Small intestine (tissue), 7 donors: Measurements from ENCODE around the gene GNAT2. TPM values are rescaled to one million over a fixed set of nuclear protein-coding genes. Genes with fewer than 3 reads are reported as not detected.

ENCODE experiments used
- DNase-seq, 2 donors: peaks; one replicate each; pipeline versions ENCODE4 v3.0.0 to v3.0.0-alpha.2; 2013
- FAIRE-seq: peaks from 2 replicates; lab custom pipeline; 2012; peaks lifted over from hg19 to GRCh38; lab: Jason Lieb, UNC
- H3K27ac ChIP-seq, 3 donors: one replicate each; pipeline ENCODE4 v1.5.1; 2013; ENCODE audit warnings: low read length in 2 of 3, mild to moderate bottlenecking in 2 of 3, control low read depth in 1 of 3, inconsistent platforms in 1 of 3, low read depth in 1 of 3, moderate library complexity in 1 of 3
- H3K27me3 ChIP-seq, 3 donors: one replicate each; pipeline ENCODE4 v1.6.1; 2013; ENCODE audit warnings: low read length in 3 of 3, inconsistent platforms in 1 of 3; ENCODE audit not compliant: control insufficient read depth in 3 of 3, insufficient read depth in 3 of 3
- H3K36me3 ChIP-seq, 3 donors: one replicate each; pipeline ENCODE4 v1.6.1; 2013; ENCODE audit warnings: low read length in 3 of 3, inconsistent platforms in 1 of 3, low read depth in 1 of 3, mild to moderate bottlenecking in 1 of 3, moderate library complexity in 1 of 3; ENCODE audit not compliant: control insufficient read depth in 3 of 3, insufficient read depth in 2 of 3
- H3K4me1 ChIP-seq, 3 donors: one replicate each; pipeline ENCODE4 v1.6.1; 2013; ENCODE audit warnings: low read length in 2 of 3, inconsistent platforms in 1 of 3, low read depth in 1 of 3, mild to moderate bottlenecking in 1 of 3, moderate library complexity in 1 of 3; ENCODE audit not compliant: control insufficient read depth in 3 of 3, insufficient read depth in 2 of 3
- H3K4me3 ChIP-seq, 3 donors: one replicate each; pipeline ENCODE4 v1.5.1; 2013; ENCODE audit warnings: low read length in 3 of 3, control low read depth in 1 of 3, inconsistent platforms in 1 of 3, low read depth in 1 of 3, mild to moderate bottlenecking in 1 of 3, moderate library complexity in 1 of 3
- H3K9me3 ChIP-seq, 2 donors: one replicate each; pipeline ENCODE4 v1.6.1; 2013; ENCODE audit warnings: low read depth in 1 of 2, low read length in 1 of 2; ENCODE audit not compliant: control insufficient read depth in 2 of 2, insufficient read depth in 1 of 2
- whole genome bisulfite sequencing, 3 donors: extraction: QIAGEN DNeasy Blood & Tissue Kit; methylation state at CpG; one replicate each; pipeline ENCODE4 v1.1.7; 2013; 5-methylcytosine and 5-hydroxymethylcytosine counted together
- polyA plus RNA-seq, 4 donors: library from polyadenylated mRNA; stranded (reverse) in 3 of 4; unstranded in 1 of 4; fragments of 200-250 nt in 3 of 4; fragments of 120-200 nt in 1 of 4; gene quantifications; one replicate each; pipeline versions ENCODE4 v1.2.1 to v1.2.3, GENCODE V29; 2013
- donor health status: healthy with polysubstance abuse.
- donor health status: control.
- donor health status: control.
- donor health status: Bipolar disorder and iron deficiency.
- donor health status: healthy.

GNAT2 gene
- polyA plus RNA-seq, 4 donors, result 0.04 to 0.28 TPM; not detected in 2

DNA sequence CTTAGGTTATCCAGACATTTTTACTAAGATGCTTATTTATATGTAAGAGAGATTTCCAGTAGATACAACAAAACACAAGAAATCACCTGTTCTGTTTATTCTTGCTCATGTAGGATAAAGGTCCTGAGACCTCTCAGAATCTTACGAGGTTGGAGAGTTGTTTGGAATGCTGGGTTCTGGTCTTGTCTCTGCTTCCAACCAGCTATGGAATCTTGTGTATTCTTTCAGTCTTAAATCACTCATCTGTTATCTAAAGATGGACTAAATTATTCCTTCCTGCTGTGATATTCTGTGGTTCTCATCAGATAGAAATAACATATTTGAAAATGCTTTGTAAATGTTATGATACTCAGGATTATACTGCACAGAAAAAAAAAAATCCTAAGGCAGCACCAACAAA, 21.3 kb downstream of the GNAT2 start:
- DNase-seq (no peak), FAIRE-seq (no peak)
- no peaks in the 10 kb centered on the region for H3K27me3 ChIP-seq
- no peaks in the 10 kb centered on the region for H3K9me3 ChIP-seq
- 89 to 96% (median 91%) methylated on average over 1 of the region's 1 CpG for WGBS, 3 donors
- peaks cover 0 to 11% (median 2%) of the 10 kb centered on the region in 3 donors for H3K36me3 ChIP-seq
- H3K4me3 ChIP-seq, result no peak overlapping the region
- H3K27ac ChIP-seq, result no peak overlapping the region
- H3K4me1 ChIP-seq, result no peaks in the 10 kb centered on the region

DNA sequence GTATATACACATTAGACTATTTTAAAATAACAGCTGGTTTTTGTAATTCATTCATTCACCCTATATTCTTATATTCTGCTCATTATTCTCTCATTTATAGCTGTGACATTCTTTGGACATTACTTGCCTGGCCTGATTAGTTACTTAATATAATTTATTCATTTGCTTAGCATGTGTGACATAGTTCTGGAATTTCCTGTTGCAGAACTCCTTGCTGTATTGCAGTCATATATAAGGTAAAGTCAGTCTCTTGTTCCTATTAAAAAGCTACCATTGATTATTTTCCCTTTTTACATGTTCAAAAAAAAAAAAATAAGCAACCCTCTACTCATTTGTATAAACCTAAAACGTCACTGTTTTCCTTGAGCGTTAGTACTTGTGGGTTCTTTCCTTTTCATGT, 23.9 kb downstream of the GNAT2 start:
- H3K27me3 ChIP-seq, result no peaks in the 10 kb centered on the region
- FAIRE-seq, result no peak
- H3K27ac ChIP-seq, result no peak overlapping the region
- H3K4me3 ChIP-seq, result no peak overlapping the region
- H3K4me1 ChIP-seq, result no peaks in the 10 kb centered on the region
- WGBS, 3 donors, result 89 to 93% (median 93%) methylated on average over 2 of the region's 2 CpGs
- no peaks in the 10 kb centered on the region for H3K9me3 ChIP-seq
- peaks cover 7 to 16% (median 10%) of the 10 kb centered on the region in 3 donors for H3K36me3 ChIP-seq
- no peak for DNase-seq

DNA sequence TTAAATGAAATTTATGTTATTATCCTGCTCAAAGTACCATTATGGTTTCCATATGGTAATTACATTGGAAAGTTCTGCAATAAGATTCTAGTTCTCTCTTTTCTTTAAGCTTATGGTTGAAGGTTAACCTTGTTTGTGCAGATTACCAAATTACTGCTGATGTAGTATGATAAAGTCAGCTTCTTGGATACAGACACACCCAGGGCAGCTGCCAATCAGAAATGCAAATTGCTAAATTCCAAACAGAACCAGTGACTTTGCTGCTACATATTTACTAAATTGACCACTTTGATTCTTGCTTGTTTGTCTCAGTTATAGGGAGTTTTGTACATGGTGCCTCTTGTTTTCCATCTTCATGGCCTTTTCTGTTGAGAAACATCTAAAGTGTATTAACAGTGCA, 26.5 kb downstream of the GNAT2 start:
- Histone ChIP-seq H3K4me1 (peaks cover 0 to 3% (median 0%) of the 10 kb centered on the region in 3 donors), H3K36me3 (peaks cover 10 to 21% (median 12%) of the 10 kb centered on the region in 3 donors), H3K27ac (no peak overlapping the region), H3K27me3 (no peaks in the 10 kb centered on the region), H3K9me3 (no peaks in the 10 kb centered on the region), H3K4me3 (no peak overlapping the region)
- DNase-seq (no peak), FAIRE-seq (no peak)

DNA sequence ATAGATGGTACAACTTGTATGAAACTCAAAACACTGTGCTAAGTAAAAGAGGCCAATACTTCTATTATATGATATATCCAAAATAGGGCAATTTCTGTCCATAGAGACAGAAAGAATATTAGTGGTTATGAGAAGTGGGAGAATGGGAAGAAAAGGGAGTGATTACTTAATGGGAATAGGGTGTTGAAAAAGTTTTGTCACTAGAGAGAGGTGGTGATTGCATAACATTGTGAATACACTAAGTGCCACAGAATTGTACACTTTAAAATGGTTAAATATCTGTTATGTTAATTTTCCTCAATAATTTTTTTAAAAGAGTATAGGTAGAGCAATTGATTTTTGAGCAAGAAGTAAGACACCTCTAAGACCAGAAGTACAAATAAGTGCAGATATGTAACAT, 29.7 kb downstream of the GNAT2 start:
- Histone ChIP-seq H3K9me3 (no peaks in the 10 kb centered on the region), H3K36me3 (peaks cover 16 to 21% (median 20%) of the 10 kb centered on the region in 3 donors), H3K27ac (no peak overlapping the region), H3K27me3 (no peaks in the 10 kb centered on the region), H3K4me3 (no peak overlapping the region), H3K4me1 (peaks cover 0 to 3% (median 0%) of the 10 kb centered on the region in 3 donors)
- no peak for DNase-seq
- no peak for FAIRE-seq

DNA sequence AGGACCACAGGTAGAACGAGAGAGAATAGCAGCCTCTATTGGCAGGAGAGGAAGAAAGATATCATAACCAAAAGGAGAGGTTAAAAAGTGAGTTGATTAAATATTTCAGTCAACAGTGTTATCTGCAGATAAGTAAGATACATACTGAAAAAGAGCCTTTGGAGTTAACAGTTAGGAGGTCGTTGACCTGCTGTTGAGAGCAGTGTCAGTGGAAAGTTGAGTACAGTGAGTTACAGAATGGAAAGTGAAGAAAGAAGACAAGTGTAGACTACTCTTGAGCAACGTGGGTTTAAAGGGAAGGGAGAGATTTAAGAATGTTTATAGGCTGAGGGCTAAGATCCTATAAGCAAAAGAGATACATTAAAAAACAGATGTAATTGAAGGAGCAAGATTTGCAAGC, 30.2 kb downstream of the GNAT2 start:
- FAIRE-seq (no peak), DNase-seq (peak in 1 of 2 donors; percentile 23)
- Histone ChIP-seq H3K9me3 (no peaks in the 10 kb centered on the region), H3K4me3 (no peak overlapping the region), H3K27me3 (no peaks in the 10 kb centered on the region), H3K4me1 (peaks cover 0 to 3% (median 0%) of the 10 kb centered on the region in 3 donors), H3K36me3 (peaks cover 13 to 21% (median 20%) of the 10 kb centered on the region in 3 donors), H3K27ac (no peak overlapping the region)
- WGBS, 3 donors, result 33 to 60% (median 36%) methylated on average over 3 of the region's 3 CpGs

DNA sequence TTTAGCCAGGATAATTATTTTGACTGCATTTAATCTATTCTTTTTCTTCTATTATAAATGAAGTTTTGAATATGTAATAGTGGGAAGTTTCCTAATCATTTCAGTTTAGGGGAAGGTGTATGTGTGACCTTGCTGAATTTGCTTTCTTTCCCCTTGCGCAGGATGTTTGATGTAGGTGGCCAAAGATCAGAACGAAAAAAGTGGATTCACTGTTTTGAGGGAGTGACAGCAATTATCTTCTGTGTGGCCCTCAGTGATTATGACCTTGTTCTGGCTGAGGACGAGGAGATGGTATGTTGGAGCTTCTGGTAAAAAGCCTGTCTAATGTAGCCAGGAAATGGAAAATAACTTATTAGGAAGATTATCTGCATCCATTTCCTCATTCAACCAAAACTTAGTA, 33.4 kb downstream of the GNAT2 start:
- H3K4me1 ChIP-seq, result peaks cover 0 to 3% (median 0%) of the 10 kb centered on the region in 3 donors
- H3K27me3 ChIP-seq, result no peaks in the 10 kb centered on the region
- no peak for FAIRE-seq
- peaks cover 10 to 25% (median 16%) of the 10 kb centered on the region in 3 donors for H3K36me3 ChIP-seq
- 91 to 94% (median 93%) methylated on average over 3 of the region's 3 CpGs for WGBS, 3 donors
- no peak overlapping the region for H3K4me3 ChIP-seq
- H3K9me3 ChIP-seq, result no peaks in the 10 kb centered on the region
- DNase-seq, result no peak
- H3K27ac ChIP-seq, result no peak overlapping the region

DNA sequence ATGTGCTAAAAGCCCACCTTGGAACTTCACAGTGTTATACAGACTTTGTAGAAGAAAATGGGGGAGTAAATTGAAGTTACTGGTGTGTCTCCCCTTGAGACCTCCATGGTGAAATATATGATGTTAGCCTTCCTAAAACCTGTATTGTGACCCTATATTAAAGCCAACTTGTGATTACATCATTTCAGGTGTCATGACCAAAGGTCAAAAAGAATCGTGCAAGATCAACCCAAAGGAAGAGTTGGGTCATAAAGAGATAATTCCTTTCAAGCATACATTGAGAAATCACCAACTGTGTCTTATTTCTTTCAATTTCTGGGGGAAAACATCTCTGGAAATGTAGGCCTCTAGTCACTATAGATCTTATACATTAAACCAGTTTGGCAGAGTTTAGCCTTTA, 34.6 kb downstream of the GNAT2 start:
- Histone ChIP-seq H3K9me3 (no peaks in the 10 kb centered on the region), H3K27me3 (no peaks in the 10 kb centered on the region), H3K4me1 (peaks cover 0 to 3% (median 0%) of the 10 kb centered on the region in 3 donors), H3K36me3 (peaks cover 8 to 25% (median 18%) of the 10 kb centered on the region in 3 donors), H3K27ac (no peak overlapping the region), H3K4me3 (no peak overlapping the region)
- DNase-seq, result peak in 1 of 2 donors; percentile 36
- WGBS, 3 donors, result 10 to 60% (median 29%) methylated on average over 1 of the region's 1 CpG
- no peak for FAIRE-seq

DNA sequence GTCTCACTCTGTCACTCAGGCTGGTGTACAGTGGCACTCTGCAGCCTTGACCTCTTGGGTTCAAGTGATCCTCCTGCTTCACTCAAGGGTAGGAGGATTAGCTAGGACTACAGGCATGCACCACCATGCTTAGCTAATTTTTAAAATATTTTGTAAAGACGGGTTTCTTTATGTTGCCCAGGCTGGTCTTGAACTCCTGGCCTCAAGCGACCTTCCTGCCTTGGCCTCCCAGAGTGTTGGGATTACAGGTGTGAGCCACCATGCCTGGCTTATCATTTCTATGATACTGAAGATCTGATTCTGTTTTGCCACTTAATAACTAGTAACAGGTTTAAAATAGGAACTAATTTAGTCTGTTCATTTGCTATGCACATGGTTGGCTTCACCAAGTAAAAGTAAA, 37.4 kb downstream of the GNAT2 start:
- FAIRE-seq (no peak), DNase-seq (no peak)
- Histone ChIP-seq H3K36me3 (peaks cover 8 to 23% (median 18%) of the 10 kb centered on the region in 3 donors), H3K4me3 (no peak overlapping the region), H3K4me1 (no peaks in the 10 kb centered on the region), H3K9me3 (no peaks in the 10 kb centered on the region), H3K27ac (no peak overlapping the region), H3K27me3 (no peaks in the 10 kb centered on the region)
- WGBS, 3 donors, result 91 to 97% (median 94%) methylated on average over 2 of the region's 2 CpGs

DNA sequence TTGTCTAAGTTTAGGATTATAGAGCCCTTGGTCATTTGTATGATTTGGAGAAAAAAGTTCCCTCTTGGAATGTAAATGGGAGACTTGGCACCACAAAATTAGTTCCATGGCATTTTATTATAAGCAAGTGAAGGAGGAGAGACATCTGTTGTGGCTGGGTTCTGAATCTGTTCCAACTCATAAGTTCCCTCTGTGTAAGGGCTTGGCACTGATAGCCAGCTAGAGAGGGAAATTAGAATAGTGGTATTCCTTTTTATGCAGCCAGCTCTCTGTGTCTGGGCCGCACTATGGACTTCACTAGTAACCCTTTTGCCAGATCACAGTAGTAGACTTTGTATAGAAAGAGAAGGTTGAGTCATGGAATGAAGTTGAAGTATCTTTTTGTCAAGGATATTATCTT, 39.9 kb downstream of the GNAT2 start:
- no peak overlapping the region for H3K4me3 ChIP-seq
- FAIRE-seq (no peak), DNase-seq (no peak)
- no peaks in the 10 kb centered on the region for H3K9me3 ChIP-seq
- 78 to 100% (median 92%) methylated on average over 1 of the region's 1 CpG for WGBS, 3 donors
- H3K27ac ChIP-seq, result no peak overlapping the region
- H3K4me1 ChIP-seq, result no peaks in the 10 kb centered on the region
- no peaks in the 10 kb centered on the region for H3K27me3 ChIP-seq
- peaks cover 2 to 35% (median 9%) of the 10 kb centered on the region in 3 donors for H3K36me3 ChIP-seq
